Suprapubic skin (tissue), 3 donors: ENCODE data around the gene ARL10.
"Not testable (repeated sequence)": the region's sequence is repeated elsewhere in the genome, so short reads cannot be mapped to it uniquely, and the experiment has no call there.

Experiments
- CTCF ChIP-seq, 2 donors: fragments of 200-600 bp in 1 of 2; fragments of 450-650 bp in 1 of 2; sonication (generic) in 1 of 2; IDR thresholded peaks; one replicate each; pipeline ENCODE4 v1.5.1; 2016 to 2019; ENCODE audit warnings: antibody characterized with exemption in 2 of 2, mild to moderate bottlenecking in 1 of 2, moderate library complexity in 1 of 2
- EP300 ChIP-seq: sonication (generic); formaldehyde crosslinking; IDR thresholded peaks from one replicate; pipeline ENCODE4 v1.6.1; 2017; ENCODE audit warnings: antibody characterized with exemption
- POLR2A ChIP-seq, 2 donors: fragments of 450-650 bp; IDR thresholded peaks; one replicate each; pipeline ENCODE4 v1.6.1; 2017; ENCODE audit warnings: antibody characterized with exemption in 2 of 2, mild to moderate bottlenecking in 2 of 2, moderate library complexity in 2 of 2

- TF ChIP-seq CTCF (IDR thresholded peaks at IDR 0.05); POLR2A (IDR thresholded peaks at IDR 0.05); EP300: not testable (repeated sequence)
Observed at GRCh38 chr5:176408252-176408573, 42.9 kb downstream of the ARL10 start.
